ENCODE measurements around the gene RHBDD3.

Gene RHBDD3

DNA sequence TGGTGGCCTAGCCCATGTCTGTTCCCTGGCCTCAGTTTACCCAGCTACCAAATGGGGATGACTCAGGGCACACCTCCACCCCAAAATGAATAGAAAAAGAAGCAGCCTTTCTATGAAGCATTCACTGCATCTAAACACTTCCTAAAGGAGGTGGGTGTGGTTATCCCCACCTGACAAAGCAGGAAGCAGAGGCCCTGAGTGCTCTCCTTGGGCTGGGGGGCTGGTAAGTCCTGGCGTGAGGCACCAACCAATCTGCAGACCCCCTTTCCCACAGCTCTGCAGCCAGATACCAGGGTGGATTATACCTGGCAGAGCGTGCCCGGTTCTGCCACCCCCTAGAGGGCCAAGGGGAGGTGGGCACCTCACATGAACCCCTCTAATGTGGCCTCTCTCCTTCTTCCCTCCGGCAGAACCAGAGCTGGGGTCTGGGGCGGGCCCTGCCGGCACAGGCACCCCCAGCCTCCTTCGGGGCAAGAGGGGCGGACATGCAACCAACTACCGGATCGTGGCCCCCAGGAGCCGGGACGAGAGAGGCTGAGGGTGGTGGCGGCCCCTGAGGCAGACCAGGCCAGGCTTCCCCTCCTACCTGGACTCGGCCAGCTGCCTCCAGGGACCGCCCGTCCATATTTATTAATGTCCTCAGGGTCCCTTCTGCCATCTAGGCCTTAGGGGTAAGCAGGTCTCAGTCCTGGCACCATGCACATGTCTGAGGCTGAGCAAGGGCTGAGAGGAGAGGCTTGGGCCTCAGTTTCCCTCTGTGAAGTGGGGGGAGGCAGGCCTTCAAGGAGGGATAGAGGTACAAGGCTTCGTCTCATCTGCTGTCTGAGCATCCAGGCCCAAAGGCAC, 9.2 kb downstream of the RHBDD3 start:
- no peak overlapping the region for H3K4me2 ChIP-seq (ENCODE audit: low read length)
- no peaks in the 10 kb centered on the region for H3K27me3 ChIP-seq (ENCODE audit: insufficient read depth, low read length, poor library complexity)
- H3K4me1 ChIP-seq (ENCODE audit: control insufficient read depth, low read depth, low read length) = no peaks in the 10 kb centered on the region
- no peak for DNase-seq
- H2BK120ac ChIP-seq (ENCODE audit: low read depth, low read length) = no peak overlapping the region
- H3K9ac ChIP-seq (ENCODE audit: low read length) = no peak overlapping the region
- no peak overlapping the region for H3K4ac ChIP-seq (ENCODE audit: low read depth, low read length)
- no peak overlapping the region for H3K18ac ChIP-seq (ENCODE audit: low read length)
- no peak overlapping the region for H3K27ac ChIP-seq (ENCODE audit: low read depth, low read length)
- H3K79me1 ChIP-seq (ENCODE audit: low read length) = no peaks in the 10 kb centered on the region
- no peak overlapping the region for H3K4me3 ChIP-seq (ENCODE audit: low read length)
- no peaks in the 10 kb centered on the region for H3K79me2 ChIP-seq (ENCODE audit: control insufficient read depth, insufficient read depth, low read length)
- H4K5ac ChIP-seq (ENCODE audit: low read length) = no peak overlapping the region
- no peaks in the 10 kb centered on the region for H3K36me3 ChIP-seq (ENCODE audit: control insufficient read depth, insufficient read depth, low read length)
- H2BK15ac ChIP-seq (replicated peaks; ENCODE audit: low read depth) = no peak overlapping the region
- no peak overlapping the region for H4K8ac ChIP-seq (ENCODE audit: low read depth, low read length)
- no peak overlapping the region for H3K56ac ChIP-seq (ENCODE audit: low read length)
- H2AK5ac ChIP-seq (ENCODE audit: low read length) = no peak overlapping the region
- WGBS (ENCODE audit: extremely low coverage, insufficient coverage, low lambda C conversion rate) = no CpG with 5 or more reads among the region's 17 CpGs
- no peak overlapping the region for H2BK5ac ChIP-seq (ENCODE audit: low read length)
- H3K23ac ChIP-seq (ENCODE audit: low read length) = no peak overlapping the region

DNA sequence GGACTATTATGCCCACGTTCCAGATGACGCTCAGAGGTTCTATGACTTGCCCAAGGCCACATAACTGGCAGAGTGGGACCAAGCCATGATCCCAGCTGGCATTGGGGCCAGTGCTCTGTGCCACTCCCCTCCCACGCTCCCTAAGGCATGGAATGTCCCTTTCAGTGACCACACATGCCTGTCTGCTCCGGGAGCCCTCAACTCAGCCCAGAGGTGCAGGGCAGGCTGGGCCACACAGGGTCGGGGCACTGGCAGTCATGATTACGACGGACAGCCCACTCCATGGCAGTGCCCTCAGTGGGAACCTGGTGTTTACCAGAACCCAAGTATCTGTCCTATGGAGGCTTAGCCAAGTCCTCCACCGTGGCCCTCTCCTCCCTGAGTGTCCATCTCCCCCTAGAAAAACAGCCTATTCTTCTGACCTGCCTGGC, 10.0 kb downstream of the RHBDD3 start:
- H2AK5ac ChIP-seq (ENCODE audit: low read length) = no peak overlapping the region
- no peak overlapping the region for H3K4ac ChIP-seq (ENCODE audit: low read depth, low read length)
- no peak overlapping the region for H4K5ac ChIP-seq (ENCODE audit: low read length)
- H3K4me3 ChIP-seq (ENCODE audit: low read length) = no peak overlapping the region
- H3K9ac ChIP-seq (ENCODE audit: low read length) = no peak overlapping the region
- H3K56ac ChIP-seq (ENCODE audit: low read length) = no peak overlapping the region
- no peaks in the 10 kb centered on the region for H3K79me1 ChIP-seq (ENCODE audit: low read length)
- no peak overlapping the region for H3K18ac ChIP-seq (ENCODE audit: low read length)
- no peak overlapping the region for H4K8ac ChIP-seq (ENCODE audit: low read depth, low read length)
- H3K27me3 ChIP-seq (ENCODE audit: insufficient read depth, low read length, poor library complexity) = no peaks in the 10 kb centered on the region
- H3K23ac ChIP-seq (ENCODE audit: low read length) = no peak overlapping the region
- H3K4me2 ChIP-seq (ENCODE audit: low read length) = no peak overlapping the region
- no peaks in the 10 kb centered on the region for H3K79me2 ChIP-seq (ENCODE audit: control insufficient read depth, insufficient read depth, low read length)
- no peaks in the 10 kb centered on the region for H3K4me1 ChIP-seq (ENCODE audit: control insufficient read depth, low read depth, low read length)
- H2BK15ac ChIP-seq (replicated peaks; ENCODE audit: low read depth) = no peak overlapping the region
- no peak overlapping the region for H2BK5ac ChIP-seq (ENCODE audit: low read length)
- DNase-seq = no peak
- no CpG with 5 or more reads among the region's 8 CpGs for WGBS (ENCODE audit: extremely low coverage, insufficient coverage, low lambda C conversion rate)
- no peak overlapping the region for H3K27ac ChIP-seq (ENCODE audit: low read depth, low read length)
- H3K36me3 ChIP-seq (ENCODE audit: control insufficient read depth, insufficient read depth, low read length) = no peaks in the 10 kb centered on the region
- H2BK120ac ChIP-seq (ENCODE audit: low read depth, low read length) = no peak overlapping the region

DNA sequence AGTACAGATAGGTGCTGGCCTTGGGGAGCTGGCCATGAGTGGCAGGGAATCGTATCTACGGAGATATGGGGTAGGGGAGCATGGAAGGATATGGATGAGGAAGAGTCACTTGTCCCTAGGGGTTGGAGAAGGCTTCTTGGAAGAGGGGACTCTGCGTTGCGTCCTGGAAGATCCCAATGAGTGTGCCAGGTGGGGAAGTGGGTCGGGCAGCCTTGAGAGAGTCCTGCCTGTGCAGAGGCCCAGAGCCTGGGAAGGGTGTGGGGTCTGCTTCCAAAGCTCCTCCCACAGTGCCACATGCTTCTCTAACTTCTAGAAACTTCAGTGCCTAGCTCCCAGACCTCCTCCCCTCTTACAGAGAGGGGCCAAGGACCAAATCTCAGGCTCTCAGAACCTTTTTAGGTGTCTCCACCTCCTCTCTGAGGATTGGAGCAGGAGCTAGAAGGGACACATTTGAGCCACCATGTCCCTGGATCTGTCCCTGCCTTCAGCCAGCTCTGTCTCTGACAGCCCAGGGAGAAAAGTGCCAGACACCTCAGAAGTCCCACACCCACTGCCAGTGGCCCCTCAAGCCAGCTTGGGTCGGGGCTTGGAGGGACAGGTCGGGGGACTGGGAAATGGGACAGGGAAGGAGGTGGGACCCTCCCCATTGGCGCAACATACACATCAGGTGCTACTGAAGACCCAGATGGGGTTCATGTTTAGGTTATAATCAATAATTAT, 11.0 kb downstream of the RHBDD3 start:
- no peak overlapping the region for H4K5ac ChIP-seq (ENCODE audit: low read length)
- H3K56ac ChIP-seq (ENCODE audit: low read length) = no peak overlapping the region
- no peak overlapping the region for H3K9ac ChIP-seq (ENCODE audit: low read length)
- no peak overlapping the region for H2BK120ac ChIP-seq (ENCODE audit: low read depth, low read length)
- H3K79me1 ChIP-seq (ENCODE audit: low read length) = no peaks in the 10 kb centered on the region
- H3K4me1 ChIP-seq (ENCODE audit: control insufficient read depth, low read depth, low read length) = no peaks in the 10 kb centered on the region
- H3K4me3 ChIP-seq (ENCODE audit: low read length) = no peak overlapping the region
- DNase-seq = no peak
- H2BK5ac ChIP-seq (ENCODE audit: low read length) = no peak overlapping the region
- H4K8ac ChIP-seq (ENCODE audit: low read depth, low read length) = no peak overlapping the region
- no peaks in the 10 kb centered on the region for H3K27me3 ChIP-seq (ENCODE audit: insufficient read depth, low read length, poor library complexity)
- H3K4ac ChIP-seq (ENCODE audit: low read depth, low read length) = no peak overlapping the region
- H3K18ac ChIP-seq (ENCODE audit: low read length) = no peak overlapping the region
- no peaks in the 10 kb centered on the region for H3K79me2 ChIP-seq (ENCODE audit: control insufficient read depth, insufficient read depth, low read length)
- H3K4me2 ChIP-seq (ENCODE audit: low read length) = no peak overlapping the region
- whole genome bisulfite sequencing (ENCODE audit: extremely low coverage, insufficient coverage, low lambda C conversion rate) = no CpG with 5 or more reads among the region's 8 CpGs
- H3K23ac ChIP-seq (ENCODE audit: low read length) = no peak overlapping the region
- H3K27ac ChIP-seq (ENCODE audit: low read depth, low read length) = no peak overlapping the region
- no peak overlapping the region for H2AK5ac ChIP-seq (ENCODE audit: low read length)
- no peak overlapping the region for H2BK15ac ChIP-seq (replicated peaks; ENCODE audit: low read depth)
- H3K36me3 ChIP-seq (ENCODE audit: control insufficient read depth, insufficient read depth, low read length) = no peaks in the 10 kb centered on the region

DNA sequence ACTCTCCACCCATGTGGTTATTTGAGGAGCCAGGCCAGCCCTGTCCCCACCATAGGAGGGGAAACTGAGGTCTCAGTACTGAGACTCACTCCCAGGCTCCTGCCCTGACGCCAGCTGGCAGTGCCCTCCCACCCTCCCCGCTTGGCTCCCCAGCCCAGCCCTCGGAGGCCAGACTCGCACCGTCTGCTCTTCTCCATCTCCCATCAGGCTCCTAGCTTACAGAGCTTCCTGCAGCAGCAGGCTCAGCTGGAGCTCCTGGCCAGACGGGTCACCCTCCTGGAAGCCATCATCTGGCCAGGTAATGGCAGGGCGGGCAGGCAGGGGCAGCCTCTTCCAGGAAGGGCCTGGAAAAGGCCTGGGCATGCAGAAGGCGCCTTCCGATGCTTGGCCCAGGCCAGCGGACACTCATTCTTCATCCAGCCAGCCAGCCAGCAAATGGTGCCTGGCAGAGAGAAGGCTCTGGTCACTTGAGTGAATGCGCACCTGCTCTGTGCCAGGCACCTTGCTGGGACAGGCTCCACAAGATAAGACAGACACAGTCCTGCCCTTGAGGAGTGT, 12.6 kb downstream of the RHBDD3 start:
- Histone ChIP-seq H3K4me3 (ENCODE audit: low read length) (no peak overlapping the region), H3K79me2 (ENCODE audit: control insufficient read depth, insufficient read depth, low read length) (no peaks in the 10 kb centered on the region), H3K23ac (ENCODE audit: low read length) (no peak overlapping the region), H3K4me1 (ENCODE audit: control insufficient read depth, low read depth, low read length) (no peaks in the 10 kb centered on the region), H2BK15ac (replicated peaks; ENCODE audit: low read depth) (no peak overlapping the region), H3K4me2 (ENCODE audit: low read length) (no peak overlapping the region), H3K9ac (ENCODE audit: low read length) (no peak overlapping the region), H4K8ac (ENCODE audit: low read depth, low read length) (no peak overlapping the region), H2BK5ac (ENCODE audit: low read length) (no peak overlapping the region), H3K18ac (ENCODE audit: low read length) (no peak overlapping the region), H2AK5ac (ENCODE audit: low read length) (no peak overlapping the region), H3K56ac (ENCODE audit: low read length) (no peak overlapping the region), H3K79me1 (ENCODE audit: low read length) (no peaks in the 10 kb centered on the region), H3K36me3 (ENCODE audit: control insufficient read depth, insufficient read depth, low read length) (no peaks in the 10 kb centered on the region), H3K4ac (ENCODE audit: low read depth, low read length) (no peak overlapping the region), H3K27me3 (ENCODE audit: insufficient read depth, low read length, poor library complexity) (no peaks in the 10 kb centered on the region), H4K5ac (ENCODE audit: low read length) (no peak overlapping the region), H2BK120ac (ENCODE audit: low read depth, low read length) (no peak overlapping the region), H3K27ac (ENCODE audit: low read depth, low read length) (no peak overlapping the region)
- WGBS (ENCODE audit: extremely low coverage, insufficient coverage, low lambda C conversion rate) = no CpG with 5 or more reads among the region's 11 CpGs
- DNase-seq = no peak

DNA sequence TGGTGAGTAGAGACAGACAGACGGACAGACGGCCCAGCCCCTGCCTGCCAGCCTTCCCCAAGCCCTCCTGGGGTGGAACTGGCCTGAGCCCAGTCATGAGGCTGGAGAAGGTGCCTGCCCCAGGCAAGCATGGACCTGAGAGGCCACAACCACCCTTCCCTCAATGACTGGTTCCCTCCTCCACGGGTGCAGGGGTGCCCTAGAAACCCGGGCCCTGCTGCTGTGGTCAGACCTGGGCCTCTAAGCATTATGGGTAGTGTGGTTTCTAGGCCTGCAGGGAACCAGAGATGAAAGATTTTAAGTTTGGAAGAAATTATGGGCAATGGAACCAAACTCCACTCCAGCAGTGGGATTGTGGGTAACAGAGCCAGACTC, 13.5 kb downstream of the RHBDD3 start:
- no peak overlapping the region for H3K27ac ChIP-seq (ENCODE audit: low read depth, low read length)
- no peak for DNase-seq

More for the DNA sequence above, 13.5 kb downstream of the RHBDD3 start:
- H3K4me1 ChIP-seq (ENCODE audit: control insufficient read depth, low read depth, low read length) = no peaks in the 10 kb centered on the region
- no peak overlapping the region for H2AK5ac ChIP-seq (ENCODE audit: low read length)
- H2BK5ac ChIP-seq (ENCODE audit: low read length) = no peak overlapping the region
- H3K79me2 ChIP-seq (ENCODE audit: control insufficient read depth, insufficient read depth, low read length) = no peaks in the 10 kb centered on the region
- H3K56ac ChIP-seq (ENCODE audit: low read length) = no peak overlapping the region
- H3K18ac ChIP-seq (ENCODE audit: low read length) = no peak overlapping the region
- no peaks in the 10 kb centered on the region for H3K36me3 ChIP-seq (ENCODE audit: control insufficient read depth, insufficient read depth, low read length)
- H4K5ac ChIP-seq (ENCODE audit: low read length) = no peak overlapping the region
- H3K4ac ChIP-seq (ENCODE audit: low read depth, low read length) = no peak overlapping the region
- H3K27me3 ChIP-seq (ENCODE audit: insufficient read depth, low read length, poor library complexity) = no peaks in the 10 kb centered on the region
- H2BK15ac ChIP-seq (replicated peaks; ENCODE audit: low read depth) = no peak overlapping the region
- no peak overlapping the region for H3K9ac ChIP-seq (ENCODE audit: low read length)
- H2BK120ac ChIP-seq (ENCODE audit: low read depth, low read length) = no peak overlapping the region
- no peak overlapping the region for H4K8ac ChIP-seq (ENCODE audit: low read depth, low read length)
- no peaks in the 10 kb centered on the region for H3K79me1 ChIP-seq (ENCODE audit: low read length)
- no peak overlapping the region for H3K4me2 ChIP-seq (ENCODE audit: low read length)
- no CpG with 5 or more reads among the region's 4 CpGs for WGBS (ENCODE audit: extremely low coverage, insufficient coverage, low lambda C conversion rate)
- no peak overlapping the region for H3K23ac ChIP-seq (ENCODE audit: low read length)
- no peak overlapping the region for H3K4me3 ChIP-seq (ENCODE audit: low read length)

Measured in mesendoderm (in vitro differentiated cells).